Lower leg skin (tissue), 3 donors: ENCODE measurements around the gene MAOB.

Source experiments
- POLR2A ChIP-seq, 2 donors: fragments of 450-650 bp; IDR thresholded peaks; one replicate each; pipeline ENCODE4 v1.6.1; 2016 to 2017; ENCODE audit warnings: antibody characterized with exemption in 2 of 2, mild to moderate bottlenecking in 1 of 2, moderate library complexity in 1 of 2
- TF ChIP-seq, protein P1 (sequence below), 3 donors: fragments of 450-650 bp; IDR thresholded peaks; one replicate each; pipeline ENCODE4 v1.5.1; 2016; ENCODE audit warnings: antibody characterized with exemption in 3 of 3, mild to moderate bottlenecking in 3 of 3, moderate library complexity in 2 of 3

DNA sequence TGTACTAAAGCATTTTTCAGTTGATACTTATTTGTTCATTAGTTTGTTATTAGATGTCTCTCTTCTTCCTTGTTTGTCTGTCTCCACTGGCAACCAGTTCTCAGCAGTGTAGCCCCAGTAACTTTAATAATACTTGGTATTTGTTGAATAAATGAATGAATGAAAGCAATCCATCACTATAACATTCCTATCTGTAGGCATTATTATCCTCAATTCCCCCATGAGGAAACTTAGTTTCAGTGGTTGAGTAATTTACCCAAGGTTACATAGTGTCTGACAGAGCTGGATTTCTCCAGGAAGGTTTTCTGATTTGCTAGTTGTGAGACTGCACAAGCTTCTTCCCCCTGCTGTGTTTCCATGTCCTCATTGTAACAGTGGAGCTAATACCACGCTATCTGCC is 27.8 kb upstream of the MAOB start:
- TF ChIP-seq POLR2A (IDR thresholded peaks at IDR 0.05): no peak
- TF ChIP-seq, protein P1, sequence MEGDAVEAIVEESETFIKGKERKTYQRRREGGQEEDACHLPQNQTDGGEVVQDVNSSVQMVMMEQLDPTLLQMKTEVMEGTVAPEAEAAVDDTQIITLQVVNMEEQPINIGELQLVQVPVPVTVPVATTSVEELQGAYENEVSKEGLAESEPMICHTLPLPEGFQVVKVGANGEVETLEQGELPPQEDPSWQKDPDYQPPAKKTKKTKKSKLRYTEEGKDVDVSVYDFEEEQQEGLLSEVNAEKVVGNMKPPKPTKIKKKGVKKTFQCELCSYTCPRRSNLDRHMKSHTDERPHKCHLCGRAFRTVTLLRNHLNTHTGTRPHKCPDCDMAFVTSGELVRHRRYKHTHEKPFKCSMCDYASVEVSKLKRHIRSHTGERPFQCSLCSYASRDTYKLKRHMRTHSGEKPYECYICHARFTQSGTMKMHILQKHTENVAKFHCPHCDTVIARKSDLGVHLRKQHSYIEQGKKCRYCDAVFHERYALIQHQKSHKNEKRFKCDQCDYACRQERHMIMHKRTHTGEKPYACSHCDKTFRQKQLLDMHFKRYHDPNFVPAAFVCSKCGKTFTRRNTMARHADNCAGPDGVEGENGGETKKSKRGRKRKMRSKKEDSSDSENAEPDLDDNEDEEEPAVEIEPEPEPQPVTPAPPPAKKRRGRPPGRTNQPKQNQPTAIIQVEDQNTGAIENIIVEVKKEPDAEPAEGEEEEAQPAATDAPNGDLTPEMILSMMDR (IDR thresholded peaks at IDR 0.05): no peak
